GM12891 (cell line): Measurements from ENCODE around the gene HOXD10.

ENCODE experiments used
- DNase-seq: peaks from one replicate; pipeline ENCODE4 v3.0.0; 2011; ENCODE audit warnings: low spot score; ENCODE audit not compliant: insufficient read length
- FAIRE-seq: peaks from 2 replicates; lab custom pipeline; 2011; peaks lifted over from hg19 to GRCh38; lab: Jason Lieb, UNC
- PAX5 ChIP-seq: IDR thresholded peaks from 2 replicates; pipeline ENCODE4 v1.6.1; 2011; ENCODE audit warnings: low read length, moderate library complexity, mild to moderate bottlenecking; ENCODE audit not compliant: insufficient read depth, severe bottlenecking
- POLR2A ChIP-seq: IDR thresholded peaks from 2 replicates; pipeline ENCODE4 v1.6.1; 2011; ENCODE audit warnings: low read depth, low read length, control low read depth
- POLR2AphosphoS5 ChIP-seq: IDR thresholded peaks from 2 replicates; pipeline ENCODE4 v1.6.1; 2011; ENCODE audit warnings: low read depth, low read length, control low read depth
- POU2F2 ChIP-seq: IDR thresholded peaks from 2 replicates; pipeline ENCODE4 v1.6.1; 2011; ENCODE audit warnings: low read depth, mild to moderate bottlenecking, control low read depth, low read length, moderate library complexity
- SPI1 ChIP-seq: IDR thresholded peaks from 2 replicates; pipeline ENCODE4 v1.6.1; 2011; ENCODE audit warnings: low read depth, low read length, control low read depth
- TAF1 ChIP-seq: IDR thresholded peaks from 2 replicates; pipeline ENCODE4 v1.6.1; 2011; ENCODE audit warnings: low read depth, low read length, control low read depth

The HOXD10 gene

GRCh38 chr2:176160986-176161824, 44.6 kb downstream of the HOXD10 start:
- FAIRE-seq (no peak), DNase-seq (no peak)
- no peak for TF ChIP-seq POU2F2
- TF ChIP-seq PAX5, result no peak
- no peak for TF ChIP-seq TAF1
- TF ChIP-seq POLR2A, result no peak
- no peak for TF ChIP-seq SPI1
- TF ChIP-seq POLR2AphosphoS5, result no peak

- TF ChIP-seq TAF1, result no peak
- TF ChIP-seq PAX5, result no peak
- TF ChIP-seq POLR2A, result no peak
- no peak for TF ChIP-seq POLR2AphosphoS5
- TF ChIP-seq SPI1, result no peak
- TF ChIP-seq POU2F2, result no peak
- FAIRE-seq, result no peak
- DNase-seq, result no peak
Observed at GRCh38 chr2:176161825-176162626, 45.4 kb downstream of the HOXD10 start.

DNA sequence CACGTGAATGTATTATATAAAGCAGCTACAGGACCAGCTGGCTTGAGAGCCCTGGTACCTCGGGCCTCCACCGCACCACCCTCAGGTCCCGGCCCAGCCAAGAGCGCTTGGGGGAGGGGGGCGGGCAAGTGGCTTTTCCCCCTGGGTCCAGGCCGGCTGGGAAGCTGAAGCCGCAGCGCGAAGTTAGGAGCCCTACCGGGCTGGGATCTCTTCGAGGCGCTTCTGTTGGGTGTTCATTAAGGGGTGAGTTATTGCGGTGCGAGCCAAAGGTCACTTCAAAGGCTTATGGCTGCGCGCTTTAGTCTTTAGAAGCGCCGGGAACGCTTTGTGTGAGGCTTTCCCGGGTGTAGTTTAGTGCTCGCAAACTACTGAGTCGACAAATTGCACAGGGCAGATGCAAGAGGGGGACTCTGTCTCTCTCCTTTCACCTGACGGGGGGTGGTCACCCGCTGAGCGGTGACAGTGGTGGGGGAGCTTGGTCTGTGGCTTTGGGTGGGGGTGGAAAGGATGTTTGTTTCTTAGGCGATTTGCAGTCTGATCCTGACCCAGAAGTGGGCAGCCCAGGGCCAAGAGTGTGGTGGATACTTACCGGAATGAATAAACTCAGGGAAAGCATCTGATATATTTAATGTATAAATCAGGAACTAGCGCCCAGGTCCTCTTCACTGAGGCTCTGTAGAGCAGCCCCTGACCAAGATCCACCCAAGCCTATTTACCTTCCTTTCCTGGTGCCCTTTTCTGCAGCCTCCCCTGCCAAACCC, 46.5 kb downstream of the HOXD10 start:
- TF ChIP-seq TAF1 (no peak), POLR2AphosphoS5 (no peak)
- DNase-seq, result no peak
- no peak for FAIRE-seq

GRCh38 chr2:176163672-176164056, 47.1 kb downstream of the HOXD10 start:
- TF ChIP-seq TAF1 (no peak), PAX5 (no peak), POLR2A (no peak), POU2F2 (no peak), POLR2AphosphoS5 (no peak), SPI1 (no peak)
- FAIRE-seq, result no peak
- no peak for DNase-seq

DNA sequence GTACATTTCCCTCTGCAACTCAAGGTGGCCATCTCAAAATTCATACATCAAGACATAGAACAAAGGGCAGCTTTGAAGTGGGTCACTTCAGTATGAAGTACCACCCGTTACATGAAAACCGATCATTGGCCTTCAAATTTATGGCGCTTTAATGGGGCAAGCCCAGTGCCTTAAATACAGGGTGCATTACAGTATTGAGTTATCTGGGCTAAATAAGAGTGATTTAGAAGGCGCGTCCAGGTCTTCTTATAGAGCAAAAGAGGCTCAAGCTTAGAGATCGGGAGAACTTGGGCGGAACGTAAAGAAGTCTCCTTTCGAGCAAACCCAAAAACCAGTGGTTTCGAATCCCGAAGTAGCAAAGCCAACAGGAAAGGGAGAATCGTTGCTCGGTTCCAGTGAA, 47.6 kb downstream of the HOXD10 start:
- FAIRE-seq (no peak), DNase-seq (no peak)
- TF ChIP-seq POLR2AphosphoS5, result no peak
- TF ChIP-seq PAX5, result no peak
- TF ChIP-seq TAF1, result no peak
- TF ChIP-seq POLR2A, result no peak
- TF ChIP-seq SPI1, result no peak
- TF ChIP-seq POU2F2, result no peak

DNA sequence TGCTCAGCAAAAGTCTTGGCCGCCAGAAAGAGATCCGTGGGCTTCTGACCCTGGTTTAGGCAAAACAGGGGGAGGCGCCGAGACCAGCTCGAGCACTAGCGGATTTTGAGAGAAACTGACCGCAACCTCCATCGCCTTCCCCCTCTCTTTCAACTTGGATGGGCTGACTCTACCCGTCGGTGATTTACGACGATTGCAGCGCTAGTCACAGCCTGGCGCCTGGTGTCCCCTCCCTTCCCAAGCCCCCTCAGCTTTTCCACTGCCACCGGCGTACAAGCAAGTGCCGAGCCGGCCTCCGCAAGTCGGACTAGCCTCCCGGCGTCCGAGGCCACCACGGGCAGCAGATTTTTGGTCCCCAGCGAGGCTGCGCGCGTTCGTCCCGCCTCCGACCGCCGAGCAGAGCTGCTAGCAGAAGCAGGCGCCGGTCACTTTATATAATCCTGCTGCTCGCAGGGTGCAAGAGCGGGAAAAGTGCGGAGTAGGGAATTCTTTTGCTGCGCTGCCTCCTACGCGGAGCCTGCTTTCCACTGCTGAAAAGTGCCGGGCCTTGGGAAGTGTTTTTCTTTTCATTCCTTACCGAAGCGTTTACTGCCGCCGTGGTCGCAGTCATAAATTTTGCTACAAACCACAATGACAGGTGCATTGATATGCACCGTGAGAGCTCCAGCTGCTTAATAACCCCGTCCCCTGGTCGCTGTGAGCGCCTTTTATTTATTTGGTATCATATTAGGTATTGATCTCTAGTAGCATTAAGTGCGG, 48.2 kb downstream of the HOXD10 start:
- no peak for FAIRE-seq
- TF ChIP-seq SPI1 (no peak), PAX5 (no peak), POLR2A (no peak), POU2F2 (no peak), TAF1 (no peak), POLR2AphosphoS5 (no peak)

GRCh38 chr2:176165370-176166050, 48.9 kb downstream of the HOXD10 start:
- DNase-seq (no peak), FAIRE-seq (no peak)
- TF ChIP-seq SPI1 (no peak), TAF1 (no peak), POLR2AphosphoS5 (no peak), POU2F2 (no peak), PAX5 (no peak), POLR2A (no peak)

More for the DNA sequence above, 48.2 kb downstream of the HOXD10 start:
- no peak for DNase-seq

- FAIRE-seq (no peak), DNase-seq (no peak)
- TF ChIP-seq POLR2AphosphoS5 (no peak), POU2F2 (no peak)
Observed at GRCh38 chr2:176166272-176166671, 49.7 kb downstream of the HOXD10 start.

- FAIRE-seq, result no peak
Observed at GRCh38 chr2:176167398-176167797, 50.8 kb downstream of the HOXD10 start.

More at GRCh38 chr2:176167398-176167797, 50.8 kb downstream of the HOXD10 start:
- TF ChIP-seq POLR2A (no peak), POLR2AphosphoS5 (no peak), TAF1 (no peak), POU2F2 (no peak), SPI1 (no peak), PAX5 (no peak)
- DNase-seq, result no peak
